ENCODE data around the gene FNDC3B.
"Not testable (repeated sequence)": the region's sequence is repeated elsewhere in the genome, so short reads cannot be mapped to it uniquely, and the experiment has no call there.

The FNDC3B gene

GRCh38 chr3:172034786-172035685 is 4.3 kb upstream of the FNDC3B start:
- DNase-seq, result no peak

DNA sequence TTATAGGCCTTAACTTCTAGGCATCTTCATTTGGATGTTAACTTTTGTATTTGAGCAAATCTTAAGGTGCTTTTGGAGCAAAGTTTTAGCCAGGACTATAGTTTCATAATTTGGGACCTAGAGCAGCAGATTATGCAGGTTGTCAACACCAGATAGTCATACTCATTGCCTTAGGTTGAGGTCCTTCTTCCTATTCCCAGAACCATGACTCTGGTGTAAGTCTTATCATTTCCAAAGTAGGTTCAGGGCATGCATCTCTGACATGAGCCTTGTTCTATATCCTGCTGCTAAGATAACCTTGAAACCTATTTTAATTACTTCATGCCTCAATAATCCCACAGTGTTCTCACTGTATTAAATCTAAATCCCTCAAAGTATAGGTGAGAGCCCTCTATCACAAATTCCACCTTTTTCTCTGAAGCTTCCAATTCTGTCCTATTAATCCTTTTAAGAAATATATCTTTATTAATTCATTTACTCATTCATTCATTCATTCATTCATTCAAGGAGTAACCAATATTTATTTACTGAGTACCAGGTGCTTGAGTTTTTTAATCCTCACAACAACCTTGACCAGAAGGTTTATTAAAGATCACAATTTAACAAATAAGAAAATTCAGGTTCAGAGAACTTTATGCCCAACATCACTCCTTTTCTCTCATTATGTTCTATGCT is 2.7 kb upstream of the FNDC3B start:
- no peak for DNase-seq

GRCh38 chr3:172038798-172039435 is 461 bp upstream of the FNDC3B start:
- DNase-seq, result no peak

GRCh38 chr3:172040078-172040980 is 951 bp downstream of the FNDC3B start:
- peak; percentile 35 for DNase-seq

- no peak for DNase-seq
Observed at GRCh38 chr3:172040981-172041963, 1.9 kb downstream of the FNDC3B start.

- DNase-seq, result no peak
Observed at GRCh38 chr3:172042136-172042662, 2.8 kb downstream of the FNDC3B start.

GRCh38 chr3:172042663-172043179 is 3.3 kb downstream of the FNDC3B start:
- not testable (repeated sequence) for DNase-seq

GRCh38 chr3:172043233-172043632 is 3.9 kb downstream of the FNDC3B start:
- DNase-seq, result no peak

- no peak for DNase-seq
Observed at GRCh38 chr3:172043766-172044165, 4.4 kb downstream of the FNDC3B start.

- no peak for DNase-seq
Observed at GRCh38 chr3:172044833-172045585, 5.6 kb downstream of the FNDC3B start.

DNA sequence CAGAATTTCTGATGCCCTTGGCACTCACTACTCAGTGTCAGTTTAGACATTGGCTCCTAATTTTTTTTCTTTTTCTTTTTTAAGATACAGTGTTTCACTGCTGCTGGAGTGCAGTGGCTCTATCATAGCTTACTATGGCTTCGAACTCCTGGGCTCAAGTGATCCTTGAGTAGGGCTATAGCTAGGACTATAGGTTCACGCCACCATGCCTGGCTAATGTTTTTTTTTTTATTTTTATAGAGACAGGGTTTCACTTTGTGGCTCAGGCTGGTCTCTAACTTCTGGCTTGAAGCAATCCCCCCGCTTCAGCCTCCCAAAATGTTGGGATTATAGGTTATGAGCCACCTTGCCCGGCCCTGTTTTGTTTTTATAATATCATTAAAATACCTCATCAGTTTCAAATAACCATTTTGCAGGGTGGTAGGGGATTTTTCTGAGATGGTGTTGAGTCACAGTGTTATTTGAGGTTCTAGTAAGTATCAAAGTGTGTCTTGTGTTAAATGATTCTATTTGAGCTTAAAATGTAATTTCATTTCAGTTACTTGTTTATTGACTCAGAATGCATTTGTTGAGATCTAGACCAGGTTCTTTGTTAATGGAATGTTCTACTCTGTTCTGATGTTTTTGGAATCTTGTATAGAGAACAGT is 7.0 kb downstream of the FNDC3B start:
- DNase-seq, result no peak

- DNase-seq, result no peak
Observed at GRCh38 chr3:172047567-172048115, 8.3 kb downstream of the FNDC3B start.

GRCh38 chr3:172048599-172048998 is 9.2 kb downstream of the FNDC3B start:
- DNase-seq, result no peak

DNA sequence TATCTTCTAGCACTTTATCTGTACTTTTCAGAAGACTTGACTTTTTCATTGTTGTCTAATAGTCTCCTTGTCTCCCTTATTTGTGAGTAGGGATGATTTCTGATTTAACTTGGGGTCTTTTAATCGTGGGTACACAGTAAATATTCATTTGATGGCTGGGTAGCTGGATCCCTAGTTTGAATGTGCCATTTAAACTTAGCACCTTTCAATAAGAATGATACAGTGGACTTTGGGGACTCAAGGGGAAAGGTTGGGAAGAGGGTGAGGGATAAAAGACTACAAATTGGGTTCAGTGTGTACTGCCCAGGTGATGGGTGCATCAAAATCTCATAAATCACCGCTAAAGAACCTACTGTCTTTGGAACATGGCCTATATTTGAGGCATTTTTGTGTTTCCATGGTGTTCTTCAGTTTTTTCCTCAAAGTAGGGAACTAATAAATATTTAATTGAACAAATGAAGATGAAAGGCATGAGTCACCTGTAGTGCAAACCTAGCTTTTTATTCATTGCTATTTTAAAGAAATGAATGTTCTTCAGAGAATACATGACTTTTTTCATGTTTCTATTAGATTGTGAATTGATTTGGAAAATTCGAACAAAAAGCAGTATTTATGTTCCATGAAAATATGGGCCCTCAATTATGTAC is 12.1 kb downstream of the FNDC3B start:
- no peak for DNase-seq

DNA sequence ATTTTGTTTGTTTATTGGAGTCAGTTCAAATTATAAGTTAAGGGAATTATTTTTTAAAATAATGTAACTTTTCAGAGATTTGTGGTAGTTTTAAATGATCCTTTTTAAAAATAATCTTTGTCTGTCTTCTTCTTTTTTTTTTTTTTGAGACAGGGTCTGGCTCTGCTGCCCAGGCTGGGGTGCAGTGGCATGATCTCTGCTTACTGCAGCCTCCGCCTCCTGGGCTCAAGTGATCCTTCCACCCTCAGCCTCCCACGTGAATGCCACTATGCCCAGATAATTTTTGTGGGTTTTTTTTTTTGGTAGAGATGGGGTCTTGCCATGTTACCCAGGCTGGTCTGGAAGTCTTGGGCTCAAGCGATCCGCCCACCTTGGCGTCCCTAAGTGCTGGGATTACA is 12.6 kb downstream of the FNDC3B start:
- DNase-seq, result no peak

DNA sequence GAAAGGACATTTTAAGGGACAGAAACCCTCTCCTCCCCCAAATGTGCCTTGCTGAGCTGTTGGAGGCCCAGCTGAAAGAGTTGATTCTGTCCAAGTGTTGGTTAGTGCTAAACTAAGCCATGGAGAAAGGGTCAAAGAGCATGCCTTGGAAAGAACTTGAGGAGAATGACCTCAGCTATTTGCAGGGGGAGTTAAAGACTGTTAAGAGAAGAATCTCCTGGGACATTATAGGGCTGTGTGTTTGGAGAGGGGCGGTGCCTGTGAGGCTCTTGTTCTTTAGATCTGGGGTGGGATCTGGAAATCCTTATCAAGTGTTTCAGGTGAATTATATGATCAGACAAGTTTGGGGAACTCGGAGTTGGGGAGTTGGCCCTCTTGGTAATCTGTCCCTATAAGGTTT is 13.0 kb downstream of the FNDC3B start:
- DNase-seq, result no peak

DNA sequence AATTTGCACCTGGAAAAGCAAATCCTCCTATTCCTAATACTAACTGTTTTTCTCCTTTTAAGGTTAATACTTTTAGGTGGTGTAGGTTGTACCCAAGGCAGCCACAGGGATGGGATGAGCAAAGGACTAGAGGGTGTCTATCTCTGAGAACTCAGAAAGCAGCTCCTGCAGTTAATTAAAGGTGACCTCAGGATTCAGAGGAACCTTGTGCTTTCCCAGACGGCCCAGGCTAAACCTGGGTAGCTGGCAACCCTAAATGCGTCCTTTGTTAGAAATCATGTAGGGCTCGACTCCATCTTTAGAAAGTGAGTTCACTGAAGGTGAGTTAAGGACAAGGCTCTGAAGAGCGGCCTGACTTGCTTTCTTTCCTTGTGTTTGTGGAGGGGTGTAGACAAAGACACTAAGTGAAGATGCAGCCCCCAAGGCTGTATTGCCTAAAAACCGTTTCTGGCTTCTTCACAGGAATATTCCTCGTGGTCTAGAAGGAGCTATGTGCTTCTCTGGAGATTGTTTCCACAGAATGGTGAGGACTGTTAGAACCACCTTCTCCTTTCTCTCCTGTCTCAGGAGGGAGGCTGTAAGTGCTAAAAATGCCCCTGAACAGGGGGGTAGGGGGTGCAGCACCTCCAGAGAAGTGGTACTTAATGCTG is 14.9 kb downstream of the FNDC3B start:
- no peak for DNase-seq

DNA sequence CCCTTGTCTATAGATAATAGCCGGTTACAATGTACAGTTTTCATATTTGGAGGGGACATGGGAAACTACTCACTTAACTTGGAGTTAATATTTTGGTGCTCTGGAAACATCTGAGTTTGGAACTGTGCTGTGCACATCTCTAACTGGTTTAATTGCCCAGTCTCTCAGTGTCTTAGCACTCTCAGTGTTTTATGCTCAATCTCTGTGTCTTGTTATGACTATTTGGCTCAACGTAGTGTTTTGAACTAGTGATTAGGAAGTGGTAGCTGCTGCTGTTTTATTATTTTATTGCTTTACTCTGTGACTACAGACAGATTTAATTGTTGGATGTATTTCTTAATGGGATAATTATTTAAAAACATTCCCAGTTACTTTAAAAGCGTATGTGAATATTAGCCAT is 17.0 kb downstream of the FNDC3B start:
- DNase-seq, result no peak

Data from stimulated activated CD4-positive, alpha-beta T cell treated with anti-CD3 and anti-CD28 coated beads, Interleukin-4, amount 100 ng/mL, for 1 hour (primary cell).